Esophagus muscularis mucosa (tissue), 3 donors: Measurements from ENCODE around the gene DDA1.

Experiments used
- CTCF ChIP-seq, 3 experiments: fragments of 200-600 bp in 2 of 3; fragments of 450-650 bp in 1 of 3; sonication (generic) in 2 of 3; IDR thresholded peaks; one replicate each; pipeline ENCODE4 v1.5.1; 2017 to 2019; ENCODE audit warnings: antibody characterized with exemption in 3 of 3, mild to moderate bottlenecking in 2 of 3, moderate library complexity in 1 of 3
- EP300 ChIP-seq: sonication (generic); formaldehyde crosslinking; IDR thresholded peaks from one replicate; pipeline ENCODE4 v1.6.1; 2017; ENCODE audit warnings: antibody characterized with exemption

- TF ChIP-seq CTCF (IDR thresholded peaks at IDR 0.05) (no peak), EP300 (no peak)
Observed at GRCh38 chr19:17324357-17325114, 15.2 kb downstream of the DDA1 start.
